IMR-90 (cell line): ENCODE results near the gene XYLB. TPM values are rescaled to one million over a fixed set of nuclear protein-coding genes. Genes with fewer than 3 reads are reported as not detected.

Experiments used
- ATAC-seq: fragments of 200-7000 bp; cut with Tn5 transposase; 2 replicates; pipeline ENCODE4 v1.9.1; 2020; ENCODE audit warnings: low read depth, mild to moderate bottlenecking, moderate library complexity
- BruUV-seq: library from RNA; stranded (reverse); fragments of 400-500 nt; replicated peaks from 2 replicates; lab custom pipeline; 2021; lab: Mats Ljungman, UMichigan
- CTCF ChIA-PET: fragments of 300-600 bp; formaldehyde crosslinking; extraction: SDS; loops from one replicate; lab custom pipeline; 2021; ENCODE audit warnings: antibody characterized with exemption; lab: Yijun Ruan, JAX
- POLR2A ChIA-PET: fragments of 300-600 bp; sonication (Branson Sonifier 250); formaldehyde crosslinking; loops from one replicate; lab custom pipeline; 2022; ENCODE audit warnings: antibody characterized with exemption; ENCODE audit not compliant: unreplicated experiment; lab: Charles Lee
- DNase-seq: peaks from one replicate; pipeline ENCODE4 v3.0.0; 2013
- H2AFZ ChIP-seq: replicated peaks from 2 replicates; pipeline ENCODE3; 2013; ENCODE audit warnings: low read length, mild to moderate bottlenecking; ENCODE audit not compliant: poor library complexity
- H2AK5ac ChIP-seq: 2 replicates; pipeline ENCODE4 v1.6.1; 2013; ENCODE audit warnings: low read depth, low read length, inconsistent platforms
- H2AK9ac ChIP-seq: replicated peaks from 2 replicates; pipeline ENCODE3; 2013; ENCODE audit warnings: mild to moderate bottlenecking, low read depth, low read length, moderate library complexity; ENCODE audit not compliant: poor library complexity
- H2BK120ac ChIP-seq: 2 replicates; pipeline ENCODE4 v1.6.1; 2013; ENCODE audit warnings: low read depth, low read length, inconsistent platforms
- H2BK15ac ChIP-seq: 3 replicates; pipeline ENCODE4 v1.6.1; 2013; ENCODE audit warnings: low read depth, low read length, inconsistent platforms
- H2BK20ac ChIP-seq: 2 replicates; pipeline ENCODE4 v1.6.1; 2013; ENCODE audit warnings: low read depth, mild to moderate bottlenecking, inconsistent platforms, low read length, moderate library complexity
- H2BK5ac ChIP-seq: 2 replicates; pipeline ENCODE4 v1.6.1; 2013; ENCODE audit warnings: mild to moderate bottlenecking, low read depth, low read length, inconsistent platforms; ENCODE audit not compliant: poor library complexity, severe bottlenecking
- H3K14ac ChIP-seq: replicated peaks from 2 replicates; pipeline ENCODE4 v1.6.1; 2013; ENCODE audit warnings: low read depth, low read length, inconsistent platforms
- H3K18ac ChIP-seq: 2 replicates; pipeline ENCODE4 v1.6.1; 2013; ENCODE audit warnings: low read depth, low read length, control low read depth
- H3K23ac ChIP-seq: 2 replicates; pipeline ENCODE4 v1.6.1; 2013; ENCODE audit warnings: low read depth, low read length, inconsistent platforms
- H3K27ac ChIP-seq: 2 replicates; pipeline ENCODE4 v1.5.1; 2013; ENCODE audit warnings: mild to moderate bottlenecking, control low read depth, low read length; ENCODE audit not compliant: insufficient read depth
- H3K27me3 ChIP-seq: 2 replicates; pipeline ENCODE4 v1.6.1; 2013; ENCODE audit warnings: low read length; ENCODE audit not compliant: control insufficient read depth, insufficient read depth
- H3K36me3 ChIP-seq: 2 replicates; pipeline ENCODE4 v1.6.1; 2013; ENCODE audit warnings: low read length, mixed read lengths; ENCODE audit not compliant: control insufficient read depth, insufficient read depth
- H3K4ac ChIP-seq: 2 replicates; pipeline ENCODE4 v1.6.1; 2013; ENCODE audit warnings: low read depth, low read length, inconsistent platforms
- H3K4me1 ChIP-seq: 2 replicates; pipeline ENCODE4 v1.6.1; 2013; ENCODE audit warnings: low read length, mixed read lengths; ENCODE audit not compliant: control insufficient read depth, insufficient read depth
- H3K4me2 ChIP-seq: 2 replicates; pipeline ENCODE4 v1.6.1; 2013; ENCODE audit warnings: low read depth, mild to moderate bottlenecking, control low read depth, low read length, moderate library complexity
- H3K4me3 ChIP-seq: 2 replicates; pipeline ENCODE4 v1.5.1; 2013; ENCODE audit warnings: low read depth, mild to moderate bottlenecking, control low read depth, low read length, moderate library complexity; ENCODE audit not compliant: insufficient read depth
- H3K56ac ChIP-seq: 2 replicates; pipeline ENCODE4 v1.6.1; 2013; ENCODE audit warnings: low read length, inconsistent platforms; ENCODE audit not compliant: insufficient read depth; ENCODE audit errors: extremely low read depth
- H3K79me1 ChIP-seq, 2 experiments: 2 replicates each; pipeline ENCODE4 v1.6.1; 2013; ENCODE audit warnings: low read length in 2 of 2, inconsistent platforms in 1 of 2, low read depth in 1 of 2
- H3K9ac ChIP-seq: 2 replicates; pipeline ENCODE4 v1.6.1; 2013; ENCODE audit warnings: low read depth, low read length, control low read depth
- H3K9me1 ChIP-seq: 2 replicates; pipeline ENCODE4 v1.6.1; 2013; ENCODE audit warnings: low read length, inconsistent platforms; ENCODE audit not compliant: insufficient read depth
- H3K9me3 ChIP-seq: 2 replicates; pipeline ENCODE4 v1.6.1; 2013; ENCODE audit warnings: low read length; ENCODE audit not compliant: control insufficient read depth, insufficient read depth
- H4K20me1 ChIP-seq: 2 replicates; pipeline ENCODE4 v1.6.1; 2013; ENCODE audit warnings: low read length, inconsistent platforms; ENCODE audit not compliant: insufficient read depth
- H4K5ac ChIP-seq: 2 replicates; pipeline ENCODE4 v1.6.1; 2013; ENCODE audit warnings: mild to moderate bottlenecking, low read depth, low read length, control low read depth
- H4K8ac ChIP-seq, 2 experiments: 2 replicates each; pipeline ENCODE4 v1.6.1; 2013; ENCODE audit warnings: low read depth in 2 of 2, low read length in 2 of 2, control low read depth in 1 of 2, inconsistent platforms in 1 of 2
- H4K91ac ChIP-seq: 2 replicates; pipeline ENCODE4 v1.6.1; 2013; ENCODE audit warnings: low read depth, low read length, inconsistent platforms; ENCODE audit not compliant: insufficient read depth
- BHLHE40 ChIP-seq: fragments of 150-350 bp; IDR thresholded peaks from 2 replicates; pipeline ENCODE4 v1.6.1; 2016; ENCODE audit warnings: mild to moderate bottlenecking, low read depth, low read length
- CEBPB ChIP-seq: IDR thresholded peaks from 2 replicates; pipeline ENCODE4 v1.6.1; 2012; ENCODE audit warnings: low read depth, low read length, improper control_type of control experiment
- CHD1 ChIP-seq: IDR thresholded peaks from 2 replicates; pipeline ENCODE4 v1.6.1; 2012; ENCODE audit warnings: low read depth, low read length, improper control_type of control experiment
- FOS ChIP-seq: fragments of 150-350 bp; IDR thresholded peaks from 2 replicates; pipeline ENCODE4 v1.6.1; 2016; ENCODE audit warnings: low read depth, low read length
- MAFK ChIP-seq: IDR thresholded peaks from 2 replicates; pipeline ENCODE4 v1.6.1; 2012; ENCODE audit warnings: low read depth, low read length, improper control_type of control experiment
- MAZ ChIP-seq: IDR thresholded peaks from 2 replicates; pipeline ENCODE4 v1.6.1; 2012; ENCODE audit warnings: low read depth, mild to moderate bottlenecking, low read length, improper control_type of control experiment, moderate library complexity, borderline replicate concordance
- MXI1 ChIP-seq: IDR thresholded peaks from 2 replicates; pipeline ENCODE4 v1.6.1; 2012; ENCODE audit warnings: low read depth, mild to moderate bottlenecking, low read length, moderate library complexity, borderline replicate concordance
- NFE2L2 ChIP-seq: fragments of 150-350 bp; IDR thresholded peaks from 2 replicates; pipeline ENCODE4 v1.6.1; 2016; ENCODE audit warnings: low read depth, mild to moderate bottlenecking, low read length
- POLR2A ChIP-seq: IDR thresholded peaks from 2 replicates; pipeline ENCODE4 v1.6.1; 2012; ENCODE audit warnings: mild to moderate bottlenecking, low read depth, low read length
- RAD21 ChIP-seq: IDR thresholded peaks from 2 replicates; pipeline ENCODE4 v1.6.1; 2012; ENCODE audit warnings: low read length, improper control_type of control experiment
- RCOR1 ChIP-seq: IDR thresholded peaks from 2 replicates; pipeline ENCODE4 v1.6.1; 2012; ENCODE audit warnings: mild to moderate bottlenecking, low read length, improper control_type of control experiment; ENCODE audit not compliant: insufficient replicate concordance
- RFX5 ChIP-seq: IDR thresholded peaks from 2 replicates; pipeline ENCODE4 v1.8.0; 2012; ENCODE audit warnings: low read depth, mild to moderate bottlenecking, low read length, moderate library complexity
- SMC3 ChIP-seq: fragments of 150-350 bp; IDR thresholded peaks from 2 replicates; pipeline ENCODE4 v1.6.1; 2016; ENCODE audit warnings: low read depth, mild to moderate bottlenecking, antibody characterized with exemption, low read length, moderate library complexity
- WGBS, 2 experiments: methylation state at CpG; one replicate each; pipeline versions ENCODE4 v1.1.5 to v1.1.7; 2013; ENCODE audit warnings: missing lambda C conversion rate in 2 of 2; ENCODE audit not compliant: insufficient read length in 1 of 2; ENCODE audit errors: extremely low coverage in 2 of 2; 5-methylcytosine and 5-hydroxymethylcytosine counted together
- dilution Hi-C: fragments of 300-500 bp; cut with HindIII; formaldehyde crosslinking; loops from one replicate; pipeline ENCODE4 v1.14.3; 2018; ENCODE audit warnings: low sequenced_read_pairs; ENCODE audit not compliant: unreplicated experiment
- in situ Hi-C: fragments of 300-500 bp; cut with MboI; formaldehyde crosslinking; loops from 3 replicates; pipeline ENCODE4 v1.14.3; 2019; ENCODE audit warnings: low sequenced_read_pairs, inconsistent platforms, mixed read lengths
- intact Hi-C: fragments of 100-400 bp; cut with micrococcal nuclease; formaldehyde crosslinking; loops from 2 replicates; pipeline ENCODE4 v1.10.0; 2022
- polyA plus RNA-seq, 3 experiments: library from polyadenylated mRNA; depleted of rRNA; stranded (reverse); fragments of >200 nt; gene quantifications; 2 replicates each; pipeline ENCODE4 v1.2.3, GENCODE V29; 2012; ENCODE audit warnings: low replicate concordance in 1 of 3
- total RNA-seq: library from RNA; depleted of rRNA; stranded (reverse); fragments of >200 nt; gene quantifications from 2 replicates; pipeline ENCODE4 v1.2.3, GENCODE V29; 2012
- TF ChIP-seq, protein P1 (sequence below): conservative IDR thresholded peaks from 2 replicates; pipeline ENCODE4 v1.5.1; 2012; ENCODE audit warnings: mild to moderate bottlenecking, low read depth, low read length, improper control_type of control experiment
- TF ChIP-seq, protein P2 (sequence below): fragments of 150-350 bp; IDR thresholded peaks from 2 replicates; pipeline ENCODE4 v1.6.1; 2017; ENCODE audit warnings: mild to moderate bottlenecking, antibody characterized with exemption, low read length, low read depth
- TF ChIP-seq, protein P3 (sequence below): fragments of 150-350 bp; IDR thresholded peaks from 2 replicates; pipeline ENCODE4 v1.6.1; 2016; ENCODE audit warnings: low read depth, mild to moderate bottlenecking, low read length, moderate library complexity, borderline replicate concordance

XYLB gene
- total and polyA plus RNA-seq, 2 of the 4 experiments (the other 2 are of a cell fraction), result 3.0 to 3.4 TPM

DNA sequence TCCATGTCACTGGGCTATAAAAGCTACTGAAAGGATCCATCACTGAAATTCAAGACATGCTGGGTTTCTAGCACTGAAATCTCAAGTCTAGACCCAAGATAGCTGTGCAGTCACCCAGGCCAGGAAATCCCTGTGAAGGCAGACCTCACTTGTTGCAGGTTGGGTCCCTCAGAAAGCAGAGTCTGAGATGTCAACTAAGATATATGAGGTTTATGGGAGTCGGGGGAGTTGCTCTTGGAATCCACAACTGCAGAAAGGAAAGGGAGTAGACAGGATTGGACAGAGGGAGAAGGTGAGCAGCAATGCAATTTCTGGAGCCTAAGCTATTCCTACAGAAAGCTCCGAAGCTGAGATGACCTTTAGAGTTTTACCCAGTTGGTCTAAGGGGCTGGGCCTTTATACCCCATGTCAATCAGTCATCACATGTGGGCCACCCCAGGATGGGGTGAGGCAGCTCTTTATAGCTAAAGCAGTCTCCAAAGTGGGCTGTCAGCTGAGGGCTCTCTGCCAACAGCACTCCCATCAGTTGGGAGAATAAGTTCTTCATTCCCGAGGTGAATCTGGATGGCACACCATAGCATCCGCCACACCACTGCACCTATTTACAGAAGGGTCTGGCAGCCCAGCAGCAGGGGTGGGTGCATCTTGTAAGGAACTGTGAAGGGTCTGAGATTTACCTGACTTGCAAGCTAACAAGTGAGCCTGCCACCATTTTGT is 54.8 kb downstream of the XYLB start:
- H3K36me3 ChIP-seq, result peaks cover 3% of the 10 kb centered on the region
- WGBS, 2 experiments, result 33% methylated on average over 1 of the region's 4 CpGs; no CpG with 5 or more reads in 1 of the 2 experiments
- no peak overlapping the region for H3K18ac ChIP-seq
- H2AK9ac ChIP-seq, result no peak overlapping the region
- DNase-seq, result no peak
- no peak overlapping the region for H2AK5ac ChIP-seq
- H2BK5ac ChIP-seq, result no peak overlapping the region
- H3K79me1 ChIP-seq, result no peaks in the 10 kb centered on the region
- H3K23ac ChIP-seq, result no peak overlapping the region
- no peak overlapping the region for H3K4me3 ChIP-seq
- H4K5ac ChIP-seq, result no peak overlapping the region
- POLR2A ChIA-PET, result no interaction called here
- H3K27ac ChIP-seq, result no peak overlapping the region
- H4K20me1 ChIP-seq, result no peaks in the 10 kb centered on the region
- H3K9me3 ChIP-seq, result no peaks in the 10 kb centered on the region
- no peak for ATAC-seq
- no peak overlapping the region for H3K14ac ChIP-seq
- no peaks in the 10 kb centered on the region for H3K4me1 ChIP-seq
- TF ChIP-seq NFE2L2 (no peak), MXI1 (no peak), CEBPB (no peak), FOS (no peak), RFX5 (no peak), MAFK (no peak), RAD21 (no peak), SMC3 (no peak), MAZ (no peak), RCOR1 (no peak), CHD1 (no peak), BHLHE40 (no peak), POLR2A (no peak)
- TF ChIP-seq, protein P1, sequence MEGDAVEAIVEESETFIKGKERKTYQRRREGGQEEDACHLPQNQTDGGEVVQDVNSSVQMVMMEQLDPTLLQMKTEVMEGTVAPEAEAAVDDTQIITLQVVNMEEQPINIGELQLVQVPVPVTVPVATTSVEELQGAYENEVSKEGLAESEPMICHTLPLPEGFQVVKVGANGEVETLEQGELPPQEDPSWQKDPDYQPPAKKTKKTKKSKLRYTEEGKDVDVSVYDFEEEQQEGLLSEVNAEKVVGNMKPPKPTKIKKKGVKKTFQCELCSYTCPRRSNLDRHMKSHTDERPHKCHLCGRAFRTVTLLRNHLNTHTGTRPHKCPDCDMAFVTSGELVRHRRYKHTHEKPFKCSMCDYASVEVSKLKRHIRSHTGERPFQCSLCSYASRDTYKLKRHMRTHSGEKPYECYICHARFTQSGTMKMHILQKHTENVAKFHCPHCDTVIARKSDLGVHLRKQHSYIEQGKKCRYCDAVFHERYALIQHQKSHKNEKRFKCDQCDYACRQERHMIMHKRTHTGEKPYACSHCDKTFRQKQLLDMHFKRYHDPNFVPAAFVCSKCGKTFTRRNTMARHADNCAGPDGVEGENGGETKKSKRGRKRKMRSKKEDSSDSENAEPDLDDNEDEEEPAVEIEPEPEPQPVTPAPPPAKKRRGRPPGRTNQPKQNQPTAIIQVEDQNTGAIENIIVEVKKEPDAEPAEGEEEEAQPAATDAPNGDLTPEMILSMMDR, result no peak
- TF ChIP-seq, protein P2, sequence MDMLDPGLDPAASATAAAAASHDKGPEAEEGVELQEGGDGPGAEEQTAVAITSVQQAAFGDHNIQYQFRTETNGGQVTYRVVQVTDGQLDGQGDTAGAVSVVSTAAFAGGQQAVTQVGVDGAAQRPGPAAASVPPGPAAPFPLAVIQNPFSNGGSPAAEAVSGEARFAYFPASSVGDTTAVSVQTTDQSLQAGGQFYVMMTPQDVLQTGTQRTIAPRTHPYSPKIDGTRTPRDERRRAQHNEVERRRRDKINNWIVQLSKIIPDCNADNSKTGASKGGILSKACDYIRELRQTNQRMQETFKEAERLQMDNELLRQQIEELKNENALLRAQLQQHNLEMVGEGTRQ, result no peak
- TF ChIP-seq, protein P3, sequence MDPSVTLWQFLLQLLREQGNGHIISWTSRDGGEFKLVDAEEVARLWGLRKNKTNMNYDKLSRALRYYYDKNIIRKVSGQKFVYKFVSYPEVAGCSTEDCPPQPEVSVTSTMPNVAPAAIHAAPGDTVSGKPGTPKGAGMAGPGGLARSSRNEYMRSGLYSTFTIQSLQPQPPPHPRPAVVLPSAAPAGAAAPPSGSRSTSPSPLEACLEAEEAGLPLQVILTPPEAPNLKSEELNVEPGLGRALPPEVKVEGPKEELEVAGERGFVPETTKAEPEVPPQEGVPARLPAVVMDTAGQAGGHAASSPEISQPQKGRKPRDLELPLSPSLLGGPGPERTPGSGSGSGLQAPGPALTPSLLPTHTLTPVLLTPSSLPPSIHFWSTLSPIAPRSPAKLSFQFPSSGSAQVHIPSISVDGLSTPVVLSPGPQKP, result no peak
- H3K4ac ChIP-seq, result no peak overlapping the region
- H2BK20ac ChIP-seq, result no peak overlapping the region
- H3K27me3 ChIP-seq, result no peaks in the 10 kb centered on the region
- H4K8ac ChIP-seq, result no peak overlapping the region
- in situ Hi-C loops (no loop called here), dilution Hi-C loops (no loop called here), intact Hi-C loops (no loop called here)
- BruUV-seq, result no TSS peak
- H2AFZ ChIP-seq, result no peak overlapping the region
- no peak overlapping the region for H4K91ac ChIP-seq
- CTCF ChIA-PET, result no interaction called here
- H3K9ac ChIP-seq, result no peak overlapping the region
- no peak overlapping the region for H3K4me2 ChIP-seq
- no peak overlapping the region for H2BK15ac ChIP-seq
- no peak overlapping the region for H3K56ac ChIP-seq
- no peak overlapping the region for H2BK120ac ChIP-seq
- H3K9me1 ChIP-seq, result peaks cover 5% of the 10 kb centered on the region; the same call in 1 of the 2 replicates
